HEK293 (cell line): Measurements from ENCODE around the gene AGRN.
A peak's percentile ranks its signal among the peaks of the same experiment; 100 is the strongest.

Experiments used
- EGR2 ChIP-seq: fragments of 450-650 bp; formaldehyde crosslinking; IDR thresholded peaks from 2 replicates; pipeline ENCODE4 v1.5.1; 2016; ENCODE audit warnings: low read depth, missing biosample characterization, missing genetic modification characterization
- FEZF1 ChIP-seq: fragments of 450-650 bp; formaldehyde crosslinking; IDR thresholded peaks from 2 replicates; pipeline ENCODE4 v1.5.1; 2016; ENCODE audit warnings: missing biosample characterization, missing genetic modification characterization
- MYNN ChIP-seq: fragments of 450-650 bp; formaldehyde crosslinking; IDR thresholded peaks from 2 replicates; pipeline ENCODE4 v1.5.1; 2016; ENCODE audit warnings: missing biosample characterization, missing genetic modification characterization, borderline replicate concordance
- MZF1 ChIP-seq: fragments of 450-650 bp; formaldehyde crosslinking; IDR thresholded peaks from 2 replicates; pipeline ENCODE4 v1.5.1; 2017; ENCODE audit warnings: missing biosample characterization, missing genetic modification characterization, borderline replicate concordance
- OSR2 ChIP-seq: fragments of 450-650 bp; formaldehyde crosslinking; IDR thresholded peaks from 2 replicates; pipeline ENCODE4 v1.5.1; 2016; ENCODE audit warnings: missing biosample characterization, missing genetic modification characterization
- OVOL3 ChIP-seq: fragments of 450-650 bp; formaldehyde crosslinking; IDR thresholded peaks from 2 replicates; pipeline ENCODE4 v1.5.1; 2016; ENCODE audit warnings: missing biosample characterization, missing genetic modification characterization
- RBAK ChIP-seq: fragments of 450-650 bp; formaldehyde crosslinking; IDR thresholded peaks from 2 replicates; pipeline ENCODE4 v1.5.1; 2016; ENCODE audit warnings: missing biosample characterization, missing genetic modification characterization
- ZFHX2 ChIP-seq: fragments of 450-650 bp; formaldehyde crosslinking; conservative IDR thresholded peaks from 2 replicates; pipeline ENCODE4 v1.5.1; 2016; ENCODE audit warnings: missing biosample characterization, missing genetic modification characterization
- ZFP69B ChIP-seq: fragments of 450-650 bp; formaldehyde crosslinking; IDR thresholded peaks from 2 replicates; pipeline ENCODE4 v1.5.1; 2016; ENCODE audit warnings: missing biosample characterization, missing genetic modification characterization
- ZNF121 ChIP-seq: fragments of 450-650 bp; formaldehyde crosslinking; IDR thresholded peaks from 2 replicates; pipeline ENCODE4 v1.5.1; 2016; ENCODE audit warnings: missing biosample characterization, missing genetic modification characterization
- ZNF140 ChIP-seq: fragments of 450-650 bp; formaldehyde crosslinking; IDR thresholded peaks from 2 replicates; pipeline ENCODE4 v1.5.1; 2016; ENCODE audit warnings: missing biosample characterization, missing genetic modification characterization
- ZNF157 ChIP-seq: fragments of 450-650 bp; formaldehyde crosslinking; IDR thresholded peaks from 2 replicates; pipeline ENCODE4 v1.5.1; 2016; ENCODE audit warnings: missing biosample characterization, missing genetic modification characterization
- ZNF169 ChIP-seq: fragments of 450-650 bp; formaldehyde crosslinking; IDR thresholded peaks from 2 replicates; pipeline ENCODE4 v1.5.1; 2016; ENCODE audit warnings: missing biosample characterization, missing genetic modification characterization
- ZNF350 ChIP-seq: fragments of 450-650 bp; formaldehyde crosslinking; IDR thresholded peaks from 2 replicates; pipeline ENCODE4 v1.5.0; 2017; ENCODE audit warnings: missing biosample characterization, mild to moderate bottlenecking, missing genetic modification characterization
- ZNF404 ChIP-seq: fragments of 450-650 bp; formaldehyde crosslinking; IDR thresholded peaks from 2 replicates; pipeline ENCODE4 v1.5.1; 2017; ENCODE audit warnings: missing biosample characterization, missing genetic modification characterization
- ZNF501 ChIP-seq: fragments of 450-650 bp; formaldehyde crosslinking; IDR thresholded peaks from 2 replicates; pipeline ENCODE4 v1.5.1; 2016; ENCODE audit warnings: missing biosample characterization, missing genetic modification characterization
- ZNF624 ChIP-seq: fragments of 450-650 bp; formaldehyde crosslinking; IDR thresholded peaks from 2 replicates; pipeline ENCODE4 v1.5.1; 2017; ENCODE audit warnings: missing biosample characterization, missing genetic modification characterization
- ZNF660 ChIP-seq: fragments of 450-650 bp; IDR thresholded peaks from 2 replicates; pipeline ENCODE4 v1.5.1; 2018; ENCODE audit warnings: missing biosample characterization, mild to moderate bottlenecking, missing genetic modification characterization
- ZNF670 ChIP-seq: fragments of 450-650 bp; formaldehyde crosslinking; IDR thresholded peaks from 2 replicates; pipeline ENCODE4 v1.5.1; 2016; ENCODE audit warnings: missing biosample characterization, missing genetic modification characterization, low read depth
- ZNF677 ChIP-seq: fragments of 450-650 bp; IDR thresholded peaks from 2 replicates; pipeline ENCODE4 v1.5.0; 2018; ENCODE audit warnings: missing biosample characterization, mild to moderate bottlenecking, missing genetic modification characterization, moderate library complexity
- ZSCAN16 ChIP-seq: fragments of 450-650 bp; formaldehyde crosslinking; IDR thresholded peaks from 2 replicates; pipeline ENCODE4 v1.5.1; 2016; ENCODE audit warnings: missing biosample characterization, missing genetic modification characterization
- TF ChIP-seq, protein P1 (sequence below): fragments of 450-650 bp; formaldehyde crosslinking; IDR thresholded peaks from 2 replicates; pipeline ENCODE4 v1.5.1; 2016; ENCODE audit warnings: missing biosample characterization, missing genetic modification characterization
- TF ChIP-seq, protein P2 (sequence below): fragments of 450-650 bp; formaldehyde crosslinking; IDR thresholded peaks from 2 replicates; pipeline ENCODE4 v1.5.1; 2016; ENCODE audit warnings: missing biosample characterization, missing genetic modification characterization
- TF ChIP-seq, protein P3 (sequence below): fragments of 450-650 bp; formaldehyde crosslinking; IDR thresholded peaks from 2 replicates; pipeline ENCODE4 v1.5.1; 2017; ENCODE audit warnings: missing biosample characterization, missing genetic modification characterization
- TF ChIP-seq, protein P4 (sequence below): fragments of 450-650 bp; formaldehyde crosslinking; IDR thresholded peaks from 2 replicates; pipeline ENCODE4 v1.5.0; 2017; ENCODE audit warnings: missing biosample characterization, missing genetic modification characterization, borderline replicate concordance
- TF ChIP-seq, protein P5 (sequence below): fragments of 450-650 bp; formaldehyde crosslinking; optimal IDR thresholded peaks from 2 replicates; pipeline ENCODE3; 2016; ENCODE audit warnings: missing biosample characterization, mild to moderate bottlenecking, missing genetic modification characterization
- TF ChIP-seq, protein P6 (sequence below): fragments of 450-650 bp; formaldehyde crosslinking; IDR thresholded peaks from 2 replicates; pipeline ENCODE4 v1.5.1; 2016; ENCODE audit warnings: missing biosample characterization, missing genetic modification characterization, borderline replicate concordance

AGRN gene

DNA sequence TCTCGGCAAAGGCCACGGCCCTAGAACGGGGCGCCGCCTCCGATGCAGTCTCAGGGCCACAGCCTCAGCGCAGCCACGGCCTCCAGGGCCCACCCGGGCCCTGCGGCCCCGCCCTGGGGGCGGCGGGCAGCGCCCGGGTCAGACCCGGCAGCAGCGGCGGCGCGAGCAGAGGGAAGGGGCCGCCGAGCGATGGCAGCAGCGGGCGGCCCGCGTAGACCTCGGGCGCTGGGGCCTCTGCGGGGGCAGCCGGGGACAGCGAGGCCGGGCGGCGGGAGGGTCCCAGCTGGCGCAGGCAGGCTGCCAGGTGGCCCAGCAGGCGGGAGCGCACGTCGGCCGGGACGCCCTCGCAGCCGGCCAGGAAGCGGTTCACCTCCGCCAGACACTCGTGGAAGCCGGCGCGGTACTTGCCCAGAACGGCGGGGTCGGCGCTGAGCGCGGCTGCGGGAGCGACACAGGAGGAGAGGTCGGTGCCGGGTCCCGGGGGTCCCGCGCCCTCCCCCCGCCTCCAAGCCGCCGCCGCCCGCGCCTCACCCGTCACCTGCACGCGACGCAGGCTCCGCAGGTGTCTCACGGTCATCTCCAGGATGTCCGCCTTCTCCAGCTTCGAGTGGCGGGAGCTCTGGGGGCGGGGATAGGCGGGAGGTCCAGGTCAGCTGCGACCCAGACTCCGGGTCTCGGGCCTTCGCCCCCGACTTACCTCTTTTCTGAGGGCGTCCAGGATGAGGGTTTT lies 20.8 kb upstream of the AGRN start (continued):
- TF ChIP-seq ZNF121 (tag by site-specific recombination), result no peak
- no peak for TF ChIP-seq ZNF157 (tag by site-specific recombination)
- TF ChIP-seq ZSCAN16 (tag by site-specific recombination), result no peak
- TF ChIP-seq EGR2, result peak; percentile 59
- TF ChIP-seq, protein P1, sequence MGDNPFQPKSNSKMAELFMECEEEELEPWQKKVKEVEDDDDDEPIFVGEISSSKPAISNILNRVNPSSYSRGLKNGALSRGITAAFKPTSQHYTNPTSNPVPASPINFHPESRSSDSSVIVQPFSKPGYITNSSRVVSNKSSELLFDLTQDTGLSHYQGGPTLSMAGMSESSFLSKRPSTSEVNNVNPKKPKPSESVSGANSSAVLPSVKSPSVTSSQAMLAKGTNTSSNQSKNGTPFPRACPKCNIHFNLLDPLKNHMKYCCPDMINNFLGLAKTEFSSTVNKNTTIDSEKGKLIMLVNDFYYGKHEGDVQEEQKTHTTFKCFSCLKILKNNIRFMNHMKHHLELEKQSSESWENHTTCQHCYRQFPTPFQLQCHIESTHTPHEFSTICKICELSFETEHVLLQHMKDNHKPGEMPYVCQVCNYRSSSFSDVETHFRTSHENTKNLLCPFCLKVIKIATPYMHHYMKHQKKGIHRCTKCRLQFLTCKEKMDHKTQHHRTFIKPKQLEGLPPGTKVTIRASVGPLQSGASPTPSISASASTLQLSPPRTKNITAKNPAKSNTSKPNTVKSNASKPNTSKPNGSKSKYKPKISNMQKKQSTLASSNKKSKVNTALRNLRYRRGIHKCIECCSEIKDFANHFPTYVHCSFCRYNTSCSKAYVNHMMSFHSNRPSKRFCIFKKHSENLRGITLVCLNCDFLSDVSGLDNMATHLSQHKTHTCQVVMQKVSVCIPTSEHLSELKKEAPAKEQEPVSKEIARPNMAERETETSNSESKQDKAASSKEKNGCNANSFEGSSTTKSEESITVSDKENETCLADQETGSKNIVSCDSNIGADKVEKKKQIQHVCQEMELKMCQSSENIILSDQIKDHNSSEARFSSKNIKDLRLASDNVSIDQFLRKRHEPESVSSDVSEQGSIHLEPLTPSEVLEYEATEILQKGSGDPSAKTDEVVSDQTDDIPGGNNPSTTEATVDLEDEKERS, result no peak
- TF ChIP-seq ZNF350, result no peak
- TF ChIP-seq ZNF140 (tag by site-specific recombination), result no peak
- TF ChIP-seq ZNF660 (tag by site-specific recombination), result peak; percentile 42; the same call in 1 of the 2 replicates
- no peak for TF ChIP-seq MYNN (tag by site-specific recombination)
- no peak for TF ChIP-seq ZNF169 (tag by site-specific recombination)
- no peak for TF ChIP-seq MZF1
- TF ChIP-seq ZNF404 (tag by site-specific recombination), result no peak
- peak; percentile 73 for TF ChIP-seq ZFHX2 (tag by site-specific recombination)
- TF ChIP-seq ZNF670 (tag by site-specific recombination), result no peak
- 0 out of 2 replicates have a peak, but pooled peaks have one; percentile 1 for TF ChIP-seq ZNF677 (tag by site-specific recombination)
- TF ChIP-seq FEZF1, result no peak
- TF ChIP-seq ZFP69B, result no peak
- TF ChIP-seq, protein P2, sequence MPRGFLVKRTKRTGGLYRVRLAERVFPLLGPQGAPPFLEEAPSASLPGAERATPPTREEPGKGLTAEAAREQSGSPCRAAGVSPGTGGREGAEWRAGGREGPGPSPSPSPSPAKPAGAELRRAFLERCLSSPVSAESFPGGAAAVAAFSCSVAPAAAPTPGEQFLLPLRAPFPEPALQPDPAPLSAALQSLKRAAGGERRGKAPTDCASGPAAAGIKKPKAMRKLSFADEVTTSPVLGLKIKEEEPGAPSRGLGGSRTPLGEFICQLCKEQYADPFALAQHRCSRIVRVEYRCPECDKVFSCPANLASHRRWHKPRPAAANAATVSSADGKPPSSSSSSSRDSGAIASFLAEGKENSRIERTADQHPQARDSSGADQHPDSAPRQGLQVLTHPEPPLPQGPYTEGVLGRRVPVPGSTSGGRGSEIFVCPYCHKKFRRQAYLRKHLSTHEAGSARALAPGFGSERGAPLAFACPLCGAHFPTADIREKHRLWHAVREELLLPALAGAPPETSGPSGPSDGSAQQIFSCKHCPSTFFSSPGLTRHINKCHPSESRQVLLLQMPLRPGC, result no peak
- no peak for TF ChIP-seq OSR2
- TF ChIP-seq ZNF624, result no peak
- TF ChIP-seq OVOL3 (tag by site-specific recombination), result no peak
- no peak for TF ChIP-seq ZNF501 (tag by site-specific recombination)
- TF ChIP-seq, protein P3, sequence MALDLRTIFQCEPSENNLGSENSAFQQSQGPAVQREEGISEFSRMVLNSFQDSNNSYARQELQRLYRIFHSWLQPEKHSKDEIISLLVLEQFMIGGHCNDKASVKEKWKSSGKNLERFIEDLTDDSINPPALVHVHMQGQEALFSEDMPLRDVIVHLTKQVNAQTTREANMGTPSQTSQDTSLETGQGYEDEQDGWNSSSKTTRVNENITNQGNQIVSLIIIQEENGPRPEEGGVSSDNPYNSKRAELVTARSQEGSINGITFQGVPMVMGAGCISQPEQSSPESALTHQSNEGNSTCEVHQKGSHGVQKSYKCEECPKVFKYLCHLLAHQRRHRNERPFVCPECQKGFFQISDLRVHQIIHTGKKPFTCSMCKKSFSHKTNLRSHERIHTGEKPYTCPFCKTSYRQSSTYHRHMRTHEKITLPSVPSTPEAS (tag by site-specific recombination), result no peak
- TF ChIP-seq, protein P4, sequence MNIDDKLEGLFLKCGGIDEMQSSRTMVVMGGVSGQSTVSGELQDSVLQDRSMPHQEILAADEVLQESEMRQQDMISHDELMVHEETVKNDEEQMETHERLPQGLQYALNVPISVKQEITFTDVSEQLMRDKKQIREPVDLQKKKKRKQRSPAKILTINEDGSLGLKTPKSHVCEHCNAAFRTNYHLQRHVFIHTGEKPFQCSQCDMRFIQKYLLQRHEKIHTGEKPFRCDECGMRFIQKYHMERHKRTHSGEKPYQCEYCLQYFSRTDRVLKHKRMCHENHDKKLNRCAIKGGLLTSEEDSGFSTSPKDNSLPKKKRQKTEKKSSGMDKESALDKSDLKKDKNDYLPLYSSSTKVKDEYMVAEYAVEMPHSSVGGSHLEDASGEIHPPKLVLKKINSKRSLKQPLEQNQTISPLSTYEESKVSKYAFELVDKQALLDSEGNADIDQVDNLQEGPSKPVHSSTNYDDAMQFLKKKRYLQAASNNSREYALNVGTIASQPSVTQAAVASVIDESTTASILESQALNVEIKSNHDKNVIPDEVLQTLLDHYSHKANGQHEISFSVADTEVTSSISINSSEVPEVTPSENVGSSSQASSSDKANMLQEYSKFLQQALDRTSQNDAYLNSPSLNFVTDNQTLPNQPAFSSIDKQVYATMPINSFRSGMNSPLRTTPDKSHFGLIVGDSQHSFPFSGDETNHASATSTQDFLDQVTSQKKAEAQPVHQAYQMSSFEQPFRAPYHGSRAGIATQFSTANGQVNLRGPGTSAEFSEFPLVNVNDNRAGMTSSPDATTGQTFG (tag by site-specific recombination), result no peak
- TF ChIP-seq, protein P5, sequence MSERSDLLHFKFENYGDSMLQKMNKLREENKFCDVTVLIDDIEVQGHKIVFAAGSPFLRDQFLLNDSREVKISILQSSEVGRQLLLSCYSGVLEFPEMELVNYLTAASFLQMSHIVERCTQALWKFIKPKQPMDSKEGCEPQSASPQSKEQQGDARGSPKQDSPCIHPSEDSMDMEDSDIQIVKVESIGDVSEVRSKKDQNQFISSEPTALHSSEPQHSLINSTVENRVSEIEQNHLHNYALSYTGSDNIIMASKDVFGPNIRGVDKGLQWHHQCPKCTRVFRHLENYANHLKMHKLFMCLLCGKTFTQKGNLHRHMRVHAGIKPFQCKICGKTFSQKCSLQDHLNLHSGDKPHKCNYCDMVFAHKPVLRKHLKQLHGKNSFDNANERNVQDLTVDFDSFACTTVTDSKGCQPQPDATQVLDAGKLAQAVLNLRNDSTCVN (tag by site-specific recombination), result peak; percentile 77
- TF ChIP-seq RBAK (tag by site-specific recombination), result no peak
- TF ChIP-seq, protein P6, sequence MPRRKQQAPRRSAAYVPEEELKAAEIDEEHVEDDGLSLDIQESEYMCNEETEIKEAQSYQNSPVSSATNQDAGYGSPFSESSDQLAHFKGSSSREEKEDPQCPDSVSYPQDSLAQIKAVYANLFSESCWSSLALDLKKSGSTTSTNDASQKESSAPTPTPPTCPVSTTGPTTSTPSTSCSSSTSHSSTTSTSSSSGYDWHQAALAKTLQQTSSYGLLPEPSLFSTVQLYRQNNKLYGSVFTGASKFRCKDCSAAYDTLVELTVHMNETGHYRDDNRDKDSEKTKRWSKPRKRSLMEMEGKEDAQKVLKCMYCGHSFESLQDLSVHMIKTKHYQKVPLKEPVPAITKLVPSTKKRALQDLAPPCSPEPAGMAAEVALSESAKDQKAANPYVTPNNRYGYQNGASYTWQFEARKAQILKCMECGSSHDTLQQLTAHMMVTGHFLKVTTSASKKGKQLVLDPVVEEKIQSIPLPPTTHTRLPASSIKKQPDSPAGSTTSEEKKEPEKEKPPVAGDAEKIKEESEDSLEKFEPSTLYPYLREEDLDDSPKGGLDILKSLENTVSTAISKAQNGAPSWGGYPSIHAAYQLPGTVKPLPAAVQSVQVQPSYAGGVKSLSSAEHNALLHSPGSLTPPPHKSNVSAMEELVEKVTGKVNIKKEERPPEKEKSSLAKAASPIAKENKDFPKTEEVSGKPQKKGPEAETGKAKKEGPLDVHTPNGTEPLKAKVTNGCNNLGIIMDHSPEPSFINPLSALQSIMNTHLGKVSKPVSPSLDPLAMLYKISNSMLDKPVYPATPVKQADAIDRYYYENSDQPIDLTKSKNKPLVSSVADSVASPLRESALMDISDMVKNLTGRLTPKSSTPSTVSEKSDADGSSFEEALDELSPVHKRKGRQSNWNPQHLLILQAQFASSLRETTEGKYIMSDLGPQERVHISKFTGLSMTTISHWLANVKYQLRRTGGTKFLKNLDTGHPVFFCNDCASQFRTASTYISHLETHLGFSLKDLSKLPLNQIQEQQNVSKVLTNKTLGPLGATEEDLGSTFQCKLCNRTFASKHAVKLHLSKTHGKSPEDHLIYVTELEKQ, result no peak
